ENCODE results near the gene SLC4A9.
A peak's percentile ranks its signal among the peaks of the same experiment; 100 is the strongest.
"Not testable (repeated sequence)": the region's sequence is repeated elsewhere in the genome, so short reads cannot be mapped to it uniquely, and the experiment has no call there.

The SLC4A9 gene

DNA sequence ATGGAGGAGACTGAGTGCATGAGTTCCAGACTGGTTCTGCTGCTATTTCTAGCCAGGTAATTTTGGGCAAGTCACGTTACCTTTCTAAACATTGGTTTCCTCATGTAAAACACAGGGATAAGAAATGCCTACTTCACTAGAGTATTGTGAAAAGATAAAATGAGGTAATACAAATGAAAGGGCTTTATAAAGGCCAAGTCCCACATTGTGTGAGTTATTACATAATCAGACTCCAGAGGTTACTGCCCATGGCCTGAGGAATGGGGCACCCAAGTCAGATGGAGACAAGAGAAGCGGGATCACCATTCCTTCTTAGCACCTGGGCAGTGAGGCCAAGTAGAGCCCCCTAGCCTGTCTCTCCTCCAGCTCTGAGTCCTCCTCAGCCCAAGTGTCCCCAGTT lies 21.1 kb upstream of the SLC4A9 start:
- Histone ChIP-seq H3K4me3 (ENCODE audit: insufficient read depth, low read depth, low read length, poor library complexity, severe bottlenecking) (no peak overlapping the region), H3K9me3 (ENCODE audit: control insufficient read depth, low read length) (no peaks in the 10 kb centered on the region), H3K27ac (ENCODE audit: insufficient read depth, low read length, poor library complexity, severe bottlenecking) (no peak overlapping the region), H3K4me1 (ENCODE audit: control insufficient read depth, insufficient read depth, low read length, poor library complexity, severe bottlenecking) (peaks cover 18% of the 10 kb centered on the region), H3K27me3 (replicated peaks; ENCODE audit: control insufficient read depth, insufficient read depth, low read length, poor library complexity, severe bottlenecking) (no peaks in the 10 kb centered on the region), H3K36me3 (ENCODE audit: control insufficient read depth, insufficient read depth, low read length) (no peaks in the 10 kb centered on the region)
- DNase-seq: no peak

GRCh38 chr5:140339636-140340035 lies 20.4 kb upstream of the SLC4A9 start:
- Histone ChIP-seq H3K9me3 (ENCODE audit: control insufficient read depth, low read length) (no peaks in the 10 kb centered on the region), H3K27ac (ENCODE audit: insufficient read depth, low read length, poor library complexity, severe bottlenecking) (no peak overlapping the region), H3K36me3 (ENCODE audit: control insufficient read depth, insufficient read depth, low read length) (no peaks in the 10 kb centered on the region), H3K4me3 (ENCODE audit: insufficient read depth, low read depth, low read length, poor library complexity, severe bottlenecking) (no peak overlapping the region), H3K27me3 (replicated peaks; ENCODE audit: control insufficient read depth, insufficient read depth, low read length, poor library complexity, severe bottlenecking) (no peaks in the 10 kb centered on the region), H3K4me1 (ENCODE audit: control insufficient read depth, insufficient read depth, low read length, poor library complexity, severe bottlenecking) (peaks cover 18% of the 10 kb centered on the region)
- no peak for DNase-seq

GRCh38 chr5:140340605-140341121 lies 19.3 kb upstream of the SLC4A9 start:
- DNase-seq: no peak
- H3K27ac ChIP-seq (ENCODE audit: insufficient read depth, low read length, poor library complexity, severe bottlenecking): no peak overlapping the region
- peaks cover 19% of the 10 kb centered on the region for H3K4me1 ChIP-seq (ENCODE audit: control insufficient read depth, insufficient read depth, low read length, poor library complexity, severe bottlenecking)
- H3K27me3 ChIP-seq (replicated peaks; ENCODE audit: control insufficient read depth, insufficient read depth, low read length, poor library complexity, severe bottlenecking): no peaks in the 10 kb centered on the region
- H3K4me3 ChIP-seq (ENCODE audit: insufficient read depth, low read depth, low read length, poor library complexity, severe bottlenecking): no peak overlapping the region
- no peaks in the 10 kb centered on the region for H3K36me3 ChIP-seq (ENCODE audit: control insufficient read depth, insufficient read depth, low read length)
- no peaks in the 10 kb centered on the region for H3K9me3 ChIP-seq (ENCODE audit: control insufficient read depth, low read length)

GRCh38 chr5:140341591-140341990 lies 18.4 kb upstream of the SLC4A9 start:
- Histone ChIP-seq H3K4me3 (ENCODE audit: insufficient read depth, low read depth, low read length, poor library complexity, severe bottlenecking) (no peak overlapping the region), H3K4me1 (ENCODE audit: control insufficient read depth, insufficient read depth, low read length, poor library complexity, severe bottlenecking) (peaks cover 22% of the 10 kb centered on the region), H3K27me3 (replicated peaks; ENCODE audit: control insufficient read depth, insufficient read depth, low read length, poor library complexity, severe bottlenecking) (no peaks in the 10 kb centered on the region), H3K9me3 (ENCODE audit: control insufficient read depth, low read length) (no peaks in the 10 kb centered on the region), H3K27ac (ENCODE audit: insufficient read depth, low read length, poor library complexity, severe bottlenecking) (no peak overlapping the region), H3K36me3 (ENCODE audit: control insufficient read depth, insufficient read depth, low read length) (no peaks in the 10 kb centered on the region)
- DNase-seq: no peak

DNA sequence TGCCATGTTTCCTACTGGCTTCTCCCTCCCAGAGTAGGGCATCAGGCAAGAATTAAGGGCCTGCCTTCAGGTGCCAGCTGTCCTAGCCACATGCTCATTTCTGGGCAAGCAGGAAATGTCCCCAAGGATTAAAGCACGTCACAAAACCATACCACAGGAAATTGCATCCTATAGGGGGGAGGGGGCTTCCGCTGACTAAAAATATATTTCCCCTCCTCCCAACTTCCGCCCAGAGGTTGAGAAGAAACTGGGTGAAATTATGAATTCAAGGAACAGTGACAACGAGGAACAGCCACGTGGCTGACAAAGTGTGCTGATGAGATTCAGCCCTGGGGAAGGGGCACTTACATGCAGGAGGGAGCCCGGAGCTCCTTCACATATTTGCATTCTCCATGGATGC lies 17.7 kb upstream of the SLC4A9 start:
- H3K4me3 ChIP-seq (ENCODE audit: insufficient read depth, low read depth, low read length, poor library complexity, severe bottlenecking): no peak overlapping the region
- no peaks in the 10 kb centered on the region for H3K27me3 ChIP-seq (replicated peaks; ENCODE audit: control insufficient read depth, insufficient read depth, low read length, poor library complexity, severe bottlenecking)
- H3K36me3 ChIP-seq (ENCODE audit: control insufficient read depth, insufficient read depth, low read length): no peaks in the 10 kb centered on the region
- H3K4me1 ChIP-seq (ENCODE audit: control insufficient read depth, insufficient read depth, low read length, poor library complexity, severe bottlenecking): peaks cover 27% of the 10 kb centered on the region
- DNase-seq: no peak
- H3K27ac ChIP-seq (ENCODE audit: insufficient read depth, low read length, poor library complexity, severe bottlenecking): no peak overlapping the region
- H3K9me3 ChIP-seq (ENCODE audit: control insufficient read depth, low read length): no peaks in the 10 kb centered on the region

GRCh38 chr5:140342896-140343295 lies 17.1 kb upstream of the SLC4A9 start:
- Histone ChIP-seq H3K27me3 (replicated peaks; ENCODE audit: control insufficient read depth, insufficient read depth, low read length, poor library complexity, severe bottlenecking) (no peaks in the 10 kb centered on the region), H3K4me3 (ENCODE audit: insufficient read depth, low read depth, low read length, poor library complexity, severe bottlenecking) (no peak overlapping the region), H3K4me1 (ENCODE audit: control insufficient read depth, insufficient read depth, low read length, poor library complexity, severe bottlenecking) (peaks cover 27% of the 10 kb centered on the region), H3K36me3 (ENCODE audit: control insufficient read depth, insufficient read depth, low read length) (no peaks in the 10 kb centered on the region), H3K27ac (ENCODE audit: insufficient read depth, low read length, poor library complexity, severe bottlenecking) (no peak overlapping the region), H3K9me3 (ENCODE audit: control insufficient read depth, low read length) (no peaks in the 10 kb centered on the region)
- no peak for DNase-seq

- not testable (repeated sequence) for DNase-seq; H3K9me3 ChIP-seq (ENCODE audit: control insufficient read depth, low read length); H3K27me3 ChIP-seq (replicated peaks; ENCODE audit: control insufficient read depth, insufficient read depth, low read length, poor library complexity, severe bottlenecking); H3K27ac ChIP-seq (ENCODE audit: insufficient read depth, low read length, poor library complexity, severe bottlenecking); H3K4me3 ChIP-seq (ENCODE audit: insufficient read depth, low read depth, low read length, poor library complexity, severe bottlenecking); H3K36me3 ChIP-seq (ENCODE audit: control insufficient read depth, insufficient read depth, low read length)
- peaks cover 27% of the 10 kb centered on the region for H3K4me1 ChIP-seq (ENCODE audit: control insufficient read depth, insufficient read depth, low read length, poor library complexity, severe bottlenecking)
Measured at GRCh38 chr5:140343849-140344248, 16.1 kb upstream of the SLC4A9 start.

- no peaks in the 10 kb centered on the region for H3K36me3 ChIP-seq (ENCODE audit: control insufficient read depth, insufficient read depth, low read length)
- H3K27me3 ChIP-seq (replicated peaks; ENCODE audit: control insufficient read depth, insufficient read depth, low read length, poor library complexity, severe bottlenecking): no peaks in the 10 kb centered on the region
- DNase-seq: no peak
- peaks cover 27% of the 10 kb centered on the region for H3K4me1 ChIP-seq (ENCODE audit: control insufficient read depth, insufficient read depth, low read length, poor library complexity, severe bottlenecking)
- H3K27ac ChIP-seq (ENCODE audit: insufficient read depth, low read length, poor library complexity, severe bottlenecking): no peak overlapping the region
- H3K9me3 ChIP-seq (ENCODE audit: control insufficient read depth, low read length): no peaks in the 10 kb centered on the region
- H3K4me3 ChIP-seq (ENCODE audit: insufficient read depth, low read depth, low read length, poor library complexity, severe bottlenecking): no peak overlapping the region
Measured at GRCh38 chr5:140344683-140345423, 15.1 kb upstream of the SLC4A9 start.

DNA sequence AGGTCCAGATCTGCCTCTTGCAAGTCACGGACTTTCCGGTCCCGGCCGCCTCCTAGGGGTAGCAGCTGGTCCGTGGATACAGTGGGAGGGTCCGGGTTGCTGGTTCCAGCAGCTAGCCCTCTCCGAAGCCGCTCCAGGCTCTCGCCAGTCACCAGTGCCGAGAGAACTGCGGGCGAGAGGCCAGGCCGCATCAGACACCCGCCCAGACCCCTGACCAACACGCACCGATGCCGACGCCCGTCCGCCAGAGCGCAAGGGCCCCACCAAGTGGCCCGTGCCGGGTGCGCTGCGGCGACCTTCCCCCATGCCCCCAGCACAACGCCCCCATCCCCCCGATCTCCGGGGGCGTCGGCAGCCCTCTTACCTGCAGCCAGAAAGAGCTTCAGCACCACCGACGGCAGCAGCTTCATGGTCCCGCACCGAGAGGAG lies 14.1 kb upstream of the SLC4A9 start:
- no peak overlapping the region for H3K27ac ChIP-seq (ENCODE audit: insufficient read depth, low read length, poor library complexity, severe bottlenecking)
- H3K9me3 ChIP-seq (ENCODE audit: control insufficient read depth, low read length): no peaks in the 10 kb centered on the region
- no peaks in the 10 kb centered on the region for H3K27me3 ChIP-seq (replicated peaks; ENCODE audit: control insufficient read depth, insufficient read depth, low read length, poor library complexity, severe bottlenecking)
- peak overlapping the region; percentile 60 for H3K4me3 ChIP-seq (ENCODE audit: insufficient read depth, low read depth, low read length, poor library complexity, severe bottlenecking)
- no peaks in the 10 kb centered on the region for H3K36me3 ChIP-seq (ENCODE audit: control insufficient read depth, insufficient read depth, low read length)
- no peak for DNase-seq
- H3K4me1 ChIP-seq (ENCODE audit: control insufficient read depth, insufficient read depth, low read length, poor library complexity, severe bottlenecking): peaks cover 27% of the 10 kb centered on the region

DNA sequence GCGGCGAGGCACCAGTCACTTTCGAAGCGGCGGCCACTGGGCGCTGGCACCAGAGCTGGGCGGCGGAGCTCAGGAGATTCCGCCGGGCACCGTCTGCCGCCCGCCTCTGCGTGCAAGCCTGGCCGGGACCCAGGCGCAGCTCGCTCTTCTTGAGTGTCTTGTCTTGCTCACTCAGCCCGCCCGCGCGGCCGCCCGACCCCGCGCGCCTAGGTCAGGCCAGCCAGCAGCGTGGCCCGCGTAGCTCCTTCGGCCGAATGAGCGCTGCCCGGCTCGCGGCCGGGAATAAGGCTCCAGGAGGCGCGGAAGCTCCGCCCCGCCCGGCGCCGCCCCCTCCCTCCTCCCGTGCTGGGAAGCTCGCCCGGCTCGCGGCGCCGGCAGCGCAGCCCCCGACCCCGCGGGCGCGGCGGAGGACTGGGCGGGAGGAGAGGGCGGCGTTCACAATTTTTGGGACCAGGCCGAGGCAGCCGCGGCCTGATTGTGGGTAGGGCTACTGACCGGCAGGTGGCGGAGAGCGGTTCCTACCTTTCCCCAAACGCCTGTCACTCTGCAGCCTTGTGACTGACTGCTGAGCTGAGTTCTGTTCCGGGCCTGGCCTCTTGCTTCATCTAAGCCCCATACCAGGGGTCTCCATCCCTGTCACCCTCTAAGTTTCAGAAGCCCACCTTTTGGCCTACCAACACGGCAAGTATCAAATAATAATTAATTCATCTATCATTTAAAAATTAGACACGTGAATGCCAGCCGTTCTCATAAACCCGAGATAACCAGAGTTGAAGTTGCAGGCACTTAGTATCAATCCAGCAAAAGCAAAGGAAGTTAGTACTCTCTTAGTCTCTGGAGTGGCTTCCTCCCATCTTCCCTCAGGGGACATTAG lies 13.4 kb upstream of the SLC4A9 start, which contains the start of gene HBEGF:
Gene HBEGF (minus strand): TSS at position 256 of the 874 bp plus-strand sequence. CDS start 275 bp downstream, outside the sequence.
- no peak within 1 kb of the TSS for H3K27ac ChIP-seq (ENCODE audit: insufficient read depth, low read length, poor library complexity, severe bottlenecking)
- H3K36me3 ChIP-seq (ENCODE audit: control insufficient read depth, insufficient read depth, low read length): no peaks in the 10 kb centered on the region
- H3K27me3 ChIP-seq (replicated peaks; ENCODE audit: control insufficient read depth, insufficient read depth, low read length, poor library complexity, severe bottlenecking): no peaks in the 10 kb centered on the region
- DNase-seq: peak; percentile 20 to 53 (median 41)
- H3K9me3 ChIP-seq (ENCODE audit: control insufficient read depth, low read length): no peaks in the 10 kb centered on the region
- H3K4me3 ChIP-seq (ENCODE audit: insufficient read depth, low read depth, low read length, poor library complexity, severe bottlenecking): peak within 1 kb of the TSS; percentile 60
- peaks cover 27% of the 10 kb centered on the region for H3K4me1 ChIP-seq (ENCODE audit: control insufficient read depth, insufficient read depth, low read length, poor library complexity, severe bottlenecking)

Data from effector memory CD4-positive, alpha-beta T cell (primary cell).